Colonic mucosa (tissue), 4 donors: ENCODE measurements around the gene RAB14. TPM values are rescaled to one million over a fixed set of nuclear protein-coding genes. Genes with fewer than 3 reads are reported as not detected.

ENCODE experiments used
- DNase-seq: peaks from one replicate; pipeline ENCODE4 v3.0.0-alpha.2; 2020
- H3K27ac ChIP-seq: fragments of 200-600 bp; one replicate; pipeline ENCODE4 v1.8.0; 2021
- H3K27me3 ChIP-seq: fragments of 200-600 bp; one replicate; pipeline ENCODE4 v1.8.0; 2021
- H3K36me3 ChIP-seq: fragments of 200-600 bp; one replicate; pipeline ENCODE4 v1.8.0; 2021
- H3K4me1 ChIP-seq: fragments of 200-600 bp; one replicate; pipeline ENCODE4 v1.8.0; 2021; ENCODE audit warnings: mild to moderate bottlenecking
- H3K4me3 ChIP-seq: fragments of 200-600 bp; one replicate; pipeline ENCODE4 v1.8.0; 2021
- H3K9ac ChIP-seq, 2 donors: one replicate each; pipeline ENCODE4 v1.7.0; 2013; ENCODE audit warnings: control low read depth in 2 of 2, low read depth in 2 of 2, low read length in 2 of 2
- H3K9me3 ChIP-seq: fragments of 200-600 bp; one replicate; pipeline ENCODE4 v1.8.0; 2021
- intact Hi-C: fragments of 100-400 bp; cut with DNase I; formaldehyde crosslinking; loops from one replicate; pipeline ENCODE4 v1.14.1; 2022
- total RNA-seq, 2 donors: library from RNA; stranded (reverse); fragmentation: NEBNext Ultra II Directional in 1 of 2; extraction: Animal tissue kit (Norgen Biotek cat#: 25700) in 1 of 2; gene quantifications; one replicate each; pipeline ENCODE4 v1.2.1, GENCODE V29; 2021
- TF ChIP-seq, protein P1 (sequence below): fragments of 200-600 bp; IDR thresholded peaks from one replicate; pipeline ENCODE4 v1.8.0; 2022; ENCODE audit warnings: antibody characterized with exemption, mild to moderate bottlenecking
- donor health status: healthy.
- donor health status: DM: no; HTN: no; CAD: no.
- donor health status: DM: no; HTN: no; CAD: no.

Gene RAB14
- total RNA-seq, 2 donors from 2014 or later, result 78.5 to 108 TPM

DNA sequence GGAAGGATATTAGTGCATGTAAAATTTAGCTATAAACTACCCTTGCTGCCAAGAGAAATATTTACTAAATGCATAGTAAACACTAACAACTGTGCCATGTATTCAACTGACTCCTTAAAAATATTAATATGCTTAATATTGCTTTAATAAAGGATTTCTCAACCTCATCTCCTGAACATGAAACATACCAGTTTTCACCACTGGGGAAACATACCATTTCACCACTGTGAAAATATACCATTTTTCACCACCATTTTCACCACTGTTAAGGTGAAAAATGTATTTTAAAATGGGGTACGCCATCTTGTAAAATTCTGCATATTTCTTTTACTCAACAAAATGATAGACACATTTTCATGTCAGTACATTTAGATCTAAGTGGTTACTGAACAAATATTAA lies 4.5 kb downstream of the RAB14 start:
- no peaks in the 10 kb centered on the region for H3K9me3 ChIP-seq
- no peak for DNase-seq
- no peaks in the 10 kb centered on the region for H3K27me3 ChIP-seq
- H3K4me3 ChIP-seq, result no peak overlapping the region
- peaks cover 21% of the 10 kb centered on the region for H3K4me1 ChIP-seq
- no peaks in the 10 kb centered on the region for H3K36me3 ChIP-seq
- intact Hi-C loops, result no loop called here
- TF ChIP-seq, protein P1, sequence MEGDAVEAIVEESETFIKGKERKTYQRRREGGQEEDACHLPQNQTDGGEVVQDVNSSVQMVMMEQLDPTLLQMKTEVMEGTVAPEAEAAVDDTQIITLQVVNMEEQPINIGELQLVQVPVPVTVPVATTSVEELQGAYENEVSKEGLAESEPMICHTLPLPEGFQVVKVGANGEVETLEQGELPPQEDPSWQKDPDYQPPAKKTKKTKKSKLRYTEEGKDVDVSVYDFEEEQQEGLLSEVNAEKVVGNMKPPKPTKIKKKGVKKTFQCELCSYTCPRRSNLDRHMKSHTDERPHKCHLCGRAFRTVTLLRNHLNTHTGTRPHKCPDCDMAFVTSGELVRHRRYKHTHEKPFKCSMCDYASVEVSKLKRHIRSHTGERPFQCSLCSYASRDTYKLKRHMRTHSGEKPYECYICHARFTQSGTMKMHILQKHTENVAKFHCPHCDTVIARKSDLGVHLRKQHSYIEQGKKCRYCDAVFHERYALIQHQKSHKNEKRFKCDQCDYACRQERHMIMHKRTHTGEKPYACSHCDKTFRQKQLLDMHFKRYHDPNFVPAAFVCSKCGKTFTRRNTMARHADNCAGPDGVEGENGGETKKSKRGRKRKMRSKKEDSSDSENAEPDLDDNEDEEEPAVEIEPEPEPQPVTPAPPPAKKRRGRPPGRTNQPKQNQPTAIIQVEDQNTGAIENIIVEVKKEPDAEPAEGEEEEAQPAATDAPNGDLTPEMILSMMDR, result no peak
- no peak overlapping the region for H3K9ac ChIP-seq
- no peak overlapping the region for H3K27ac ChIP-seq

DNA sequence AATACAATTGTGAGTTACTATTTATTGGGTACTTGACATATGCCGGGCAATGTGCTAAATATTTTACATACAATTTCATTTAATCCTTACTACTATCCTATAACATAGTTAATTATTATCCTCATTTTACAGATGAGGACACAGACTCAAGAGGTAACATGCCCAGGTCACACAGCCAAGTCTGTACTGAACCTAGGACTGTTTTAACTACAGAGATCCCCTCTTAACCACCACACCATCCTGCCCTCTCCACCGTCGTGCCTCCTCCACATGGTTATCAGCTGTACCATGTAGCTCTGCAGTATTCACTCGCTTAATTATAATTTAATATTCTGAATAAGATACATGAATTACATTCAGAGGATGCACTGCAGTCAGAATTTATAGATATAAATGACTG lies 5.3 kb downstream of the RAB14 start:
- intact Hi-C loops, result no loop called here
- H3K36me3 ChIP-seq, result no peaks in the 10 kb centered on the region
- TF ChIP-seq, protein P1, result no peak
- no peak overlapping the region for H3K27ac ChIP-seq
- H3K9me3 ChIP-seq, result no peaks in the 10 kb centered on the region
- H3K27me3 ChIP-seq, result no peaks in the 10 kb centered on the region
- no peak overlapping the region for H3K4me3 ChIP-seq
- peaks cover 21% of the 10 kb centered on the region for H3K4me1 ChIP-seq
- no peak for DNase-seq
- H3K9ac ChIP-seq, result no peak overlapping the region

DNA sequence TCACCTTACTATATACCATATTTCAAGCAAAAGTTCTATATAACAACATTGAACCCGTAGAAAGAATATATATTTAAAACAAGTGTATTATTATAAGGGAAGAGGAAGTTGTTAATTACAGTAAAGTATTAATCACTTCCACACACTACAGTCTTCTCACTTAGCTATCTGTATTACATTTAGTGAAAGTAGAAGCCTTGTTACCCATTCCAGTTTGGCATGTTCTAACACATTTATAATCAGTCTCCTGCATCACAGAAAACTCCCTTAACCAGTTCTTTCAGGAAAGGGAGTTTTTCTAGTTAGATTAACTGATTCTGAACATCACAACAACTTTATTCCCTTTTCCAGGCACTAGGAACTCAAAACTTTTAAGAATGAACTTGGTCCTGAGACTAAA lies 6.9 kb downstream of the RAB14 start:
- no peak for DNase-seq
- intact Hi-C loops, result no loop called here
- Histone ChIP-seq H3K9ac (no peak overlapping the region), H3K36me3 (no peaks in the 10 kb centered on the region), H3K4me1 (peaks cover 17% of the 10 kb centered on the region), H3K27ac (no peak overlapping the region), H3K4me3 (no peak overlapping the region), H3K27me3 (no peaks in the 10 kb centered on the region), H3K9me3 (no peaks in the 10 kb centered on the region)
- TF ChIP-seq, protein P1, result no peak

DNA sequence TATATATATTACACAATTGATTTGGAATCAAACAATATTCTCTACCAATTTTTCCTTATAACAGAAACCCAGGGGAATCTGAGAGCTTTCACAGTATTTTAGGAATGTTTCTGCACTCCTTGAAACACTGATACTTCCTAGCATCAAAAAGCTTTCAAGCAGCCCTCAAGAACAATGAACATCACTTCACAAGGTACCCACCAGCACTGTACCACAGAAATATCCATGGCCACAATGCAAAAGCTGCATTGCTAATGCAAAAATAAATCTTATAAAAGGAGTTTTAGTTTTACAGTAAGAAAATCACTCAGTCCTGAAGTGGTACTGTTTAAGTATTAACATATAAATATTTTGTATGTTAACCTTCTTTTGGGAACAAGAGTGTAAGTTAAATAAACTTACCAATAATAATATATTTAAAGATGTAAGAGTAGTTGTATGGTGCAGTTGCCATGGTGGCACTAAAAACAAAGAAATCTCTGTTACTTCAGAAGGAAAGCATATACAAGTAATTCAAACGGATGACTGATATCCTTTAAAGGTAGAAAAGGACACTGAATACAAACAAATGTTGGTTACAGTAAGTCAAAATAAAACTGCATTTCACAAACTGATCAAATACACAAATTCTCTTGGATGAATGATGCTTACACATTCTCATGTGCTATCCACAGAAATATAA lies 8.6 kb downstream of the RAB14 start:
- TF ChIP-seq, protein P1, result no peak
- Histone ChIP-seq H3K36me3 (no peaks in the 10 kb centered on the region), H3K27me3 (no peaks in the 10 kb centered on the region), H3K9me3 (no peaks in the 10 kb centered on the region), H3K4me3 (no peak overlapping the region), H3K27ac (no peak overlapping the region), H3K4me1 (peaks cover under 1% of the 10 kb centered on the region), H3K9ac (no peak overlapping the region)
- intact Hi-C loops, result no loop called here
- DNase-seq, result no peak

DNA sequence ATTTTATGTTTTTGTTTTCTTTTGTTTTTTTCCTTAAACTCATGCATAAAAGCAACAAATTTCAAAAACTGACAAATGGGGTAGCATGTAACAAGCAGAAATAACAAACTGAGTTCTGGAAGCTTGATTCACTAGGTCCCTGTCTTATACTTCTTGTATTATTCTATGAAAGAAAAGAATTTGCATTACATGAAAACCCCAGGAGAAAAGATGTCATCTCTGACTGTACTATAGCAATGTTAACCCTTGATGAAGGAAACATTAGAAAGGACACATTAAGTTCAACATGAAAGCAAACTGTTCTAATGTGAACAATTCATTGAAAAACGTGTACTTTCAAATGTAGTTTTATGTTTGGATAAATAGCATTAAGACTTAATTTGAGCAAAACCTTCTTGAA lies 9.2 kb downstream of the RAB14 start:
- Histone ChIP-seq H3K9ac (no peak overlapping the region), H3K4me1 (no peaks in the 10 kb centered on the region), H3K27ac (no peak overlapping the region), H3K27me3 (no peaks in the 10 kb centered on the region), H3K4me3 (no peak overlapping the region), H3K9me3 (no peaks in the 10 kb centered on the region), H3K36me3 (no peaks in the 10 kb centered on the region)
- TF ChIP-seq, protein P1, result no peak
- no peak for DNase-seq
- intact Hi-C loops, result no loop called here
